HepG2 (cell line): ENCODE measurements around the gene SYNJ2. TPM values are rescaled to one million over a fixed set of nuclear protein-coding genes. Genes with fewer than 3 reads are reported as not detected.
A peak's percentile ranks its signal among the peaks of the same experiment; 100 is the strongest.

ENCODE experiments used
- ATAC-seq: fragments of 200-7000 bp; cut with Tn5 transposase; 3 replicates; pipeline ENCODE4 v1.9.1; 2020; ENCODE audit warnings: mild to moderate bottlenecking, moderate library complexity
- BruUV-seq: library from RNA; stranded (reverse); fragments of 400-500 nt; replicated peaks from 2 replicates; lab custom pipeline; 2021; lab: Mats Ljungman, UMichigan
- CTCF ChIA-PET: fragments of 300-600 bp; formaldehyde crosslinking; extraction: SDS; loops from one replicate; lab custom pipeline; 2021; ENCODE audit warnings: low total read pairs, inconsistent platforms, low intra/inter-chr PET ratio; lab: Yijun Ruan, JAX
- POLR2A ChIA-PET: fragments of 350-600 bp; sonication (Branson Sonifier 250); formaldehyde crosslinking; loops from one replicate; lab custom pipeline; 2020; ENCODE audit warnings: antibody characterized with exemption, inconsistent platforms; lab: Yijun Ruan, JAX
- DNase-seq: peaks from one replicate; pipeline ENCODE4 v3.0.0-alpha.2; 2015; ENCODE audit warnings: low spot score
- FAIRE-seq: peaks from 3 replicates; lab custom pipeline; 2011; peaks lifted over from hg19 to GRCh38; lab: Jason Lieb, UNC
- H2AFZ ChIP-seq: one replicate; pipeline ENCODE4 v1.6.1; 2011; ENCODE audit warnings: low read length, inconsistent platforms
- H3K27ac ChIP-seq: fragments of 300-600 bp; 3 replicates; pipeline ENCODE4 v1.8.0; 2011; ENCODE audit warnings: mixed run types, mild to moderate bottlenecking, mixed read lengths, low read length, inconsistent platforms; ENCODE audit not compliant: insufficient read depth; ENCODE audit errors: extremely low read length
- H3K27me3 ChIP-seq, 2 experiments: fragments of 200-600 bp in 1 of 2; 2 replicates in 1 of 2; 3 replicates in 1 of 2; pipeline versions ENCODE4 v1.6.0 to v1.8.0; 2011; ENCODE audit warnings: low read length in 2 of 2, mild to moderate bottlenecking in 2 of 2, moderate library complexity in 2 of 2, inconsistent platforms in 1 of 2; ENCODE audit not compliant: insufficient read depth in 2 of 2, control insufficient read depth in 1 of 2
- H3K36me3 ChIP-seq, 2 experiments: fragments of 200-600 bp in 1 of 2; replicated peaks in 1 of 2; 2 replicates in 1 of 2; 3 replicates in 1 of 2; pipeline versions ENCODE4 v1.5.1 to v1.8.0; 2011; ENCODE audit warnings: low read length in 2 of 2, inconsistent platforms in 1 of 2; ENCODE audit not compliant: insufficient read depth in 2 of 2, control insufficient read depth in 1 of 2
- H3K4me1 ChIP-seq: 2 replicates; pipeline ENCODE4 v1.5.1; 2012; ENCODE audit warnings: low read length, inconsistent platforms; ENCODE audit not compliant: insufficient read depth
- H3K4me2 ChIP-seq: 2 replicates; pipeline ENCODE4 v1.6.0; 2011; ENCODE audit warnings: low read depth, low read length, inconsistent platforms
- H3K4me3 ChIP-seq, 3 experiments: fragments of 200-600 bp in 1 of 3; sonication (generic), shearing (Covaris generic) in 1 of 3; replicated peaks in 1 of 3; 2 replicates each; pipeline ENCODE4 v1.5.1; 2011 to 2016; ENCODE audit warnings: low read length in 3 of 3, inconsistent platforms in 2 of 3, low read depth in 2 of 3, mild to moderate bottlenecking in 2 of 3, control low read depth in 1 of 3, mixed read lengths in 1 of 3; ENCODE audit not compliant: insufficient read depth in 1 of 3
- H3K79me2 ChIP-seq: one replicate; pipeline ENCODE4 v1.6.1; 2011; ENCODE audit warnings: low read length, inconsistent platforms; ENCODE audit not compliant: insufficient read depth
- H3K9ac ChIP-seq: 2 replicates; pipeline ENCODE4 v1.6.0; 2011; ENCODE audit warnings: mild to moderate bottlenecking, low read depth, low read length, inconsistent platforms; ENCODE audit not compliant: insufficient read depth
- H3K9me3 ChIP-seq: 2 replicates; pipeline ENCODE4 v1.5.1; 2012; ENCODE audit warnings: mild to moderate bottlenecking, low read length
- H4K20me1 ChIP-seq: 2 replicates; pipeline ENCODE4 v1.6.0; 2011; ENCODE audit warnings: inconsistent platforms, mild to moderate bottlenecking, low read length, moderate library complexity; ENCODE audit not compliant: insufficient read depth
- AGO1 ChIP-seq: fragments of 200-400 bp; formaldehyde crosslinking; IDR thresholded peaks from 2 replicates; pipeline ENCODE4 v1.6.1; 2017; ENCODE audit warnings: mild to moderate bottlenecking, low read depth, low read length, moderate library complexity; ENCODE audit not compliant: poor library complexity, severe bottlenecking
- AHR ChIP-seq: IDR thresholded peaks from 2 replicates; pipeline ENCODE4 v1.6.1; 2018; ENCODE audit warnings: missing genetic modification reagents, missing compliant biosample characterization
- HOXA7 ChIP-seq: sonication (generic); formaldehyde crosslinking; IDR thresholded peaks from 2 replicates; pipeline ENCODE4 v1.8.1; 2022; ENCODE audit warnings: mild to moderate bottlenecking, missing genetic modification reagents, moderate library complexity
- NFYC ChIP-seq: IDR thresholded peaks from 2 replicates; pipeline ENCODE4 v1.6.1; 2016; ENCODE audit warnings: missing genetic modification reagents, missing compliant biosample characterization
- RXRA ChIP-seq: sonication (generic); formaldehyde crosslinking; IDR thresholded peaks from 2 replicates; pipeline ENCODE4 v1.5.1; 2020; ENCODE audit warnings: missing genetic modification reagents
- SMAD1 ChIP-seq: sonication (generic); formaldehyde crosslinking; IDR thresholded peaks from 2 replicates; pipeline ENCODE4 v1.4.0; 2020; ENCODE audit warnings: missing genetic modification reagents, low read depth, mild to moderate bottlenecking, borderline replicate concordance
- TRIM22 ChIP-seq: fragments of 450-650 bp; IDR thresholded peaks from 2 replicates; pipeline ENCODE4 v1.6.1; 2017
- ZNF281 ChIP-seq: sonication (generic); formaldehyde crosslinking; IDR thresholded peaks from 2 replicates; pipeline ENCODE4 v1.4.0; 2020; ENCODE audit warnings: missing genetic modification reagents, borderline replicate concordance
- ZNF333 ChIP-seq: sonication (generic); formaldehyde crosslinking; IDR thresholded peaks from 2 replicates; pipeline ENCODE4 v1.4.0; 2020; ENCODE audit warnings: mild to moderate bottlenecking, missing genetic modification reagents, borderline replicate concordance
- ZNF33B ChIP-seq: sonication (generic); formaldehyde crosslinking; IDR thresholded peaks from 2 replicates; pipeline ENCODE4 v1.5.1; 2020; ENCODE audit warnings: mild to moderate bottlenecking, missing genetic modification reagents
- ZNF577 ChIP-seq: sonication (generic); formaldehyde crosslinking; IDR thresholded peaks from 2 replicates; pipeline ENCODE4 v1.4.0; 2020; ENCODE audit warnings: mild to moderate bottlenecking, low read depth, missing genetic modification reagents, borderline replicate concordance
- ZSCAN30 ChIP-seq: sonication (generic); formaldehyde crosslinking; IDR thresholded peaks from 2 replicates; pipeline ENCODE4 v1.5.0; 2020; ENCODE audit warnings: mild to moderate bottlenecking, missing genetic modification reagents
- WGBS: methylation state at CpG from one replicate; pipeline ENCODE4 v1.1.6; 2017; ENCODE audit warnings: low lambda C conversion rate; 5-methylcytosine and 5-hydroxymethylcytosine counted together
- in situ Hi-C: cut with HindIII; loops from 2 replicates; pipeline ENCODE4 v1.10.0; 2017; ENCODE audit warnings: low pct_unique_long_range_greater_than_20kb; ENCODE audit not compliant: extremely low pct_ligation_motif_present
- intact Hi-C: fragments of 100-400 bp; cut with micrococcal nuclease; formaldehyde crosslinking; loops from one replicate; pipeline ENCODE4 v1.10.0; 2022; ENCODE audit not compliant: unreplicated experiment
- polyA plus RNA-seq, 8 experiments: library from polyadenylated mRNA; depleted of rRNA in 3 of 8; stranded (reverse) in 7 of 8; unstranded in 1 of 8; fragments of >200 nt; fragmentation: Illumina TruSeq in 4 of 8; extraction: Trizol in 4 of 8; gene quantifications; 2 replicates each; pipeline versions ENCODE4 v1.2.1 to v1.2.3, GENCODE V29; 2011 to 2016; ENCODE audit warnings: low read depth in 4 of 8, missing spikeins in 1 of 8, mixed read lengths in 1 of 8; ENCODE audit not compliant: insufficient read depth in 1 of 8
- total RNA-seq, 5 experiments: library from RNA; depleted of rRNA; stranded (reverse); fragments of >200 nt; fragmentation: Illumina TruSeq; extraction: Trizol; gene quantifications; 2 replicates each; pipeline ENCODE4 v1.2.3, GENCODE V29; 2016; ENCODE audit warnings: low read depth in 1 of 5
- TF ChIP-seq, protein P1 (sequence below): sonication (generic); formaldehyde crosslinking; IDR thresholded peaks from 2 replicates; pipeline ENCODE4 v1.4.0; 2020; ENCODE audit warnings: missing genetic modification reagents, mild to moderate bottlenecking, borderline replicate concordance

Gene SYNJ2
- total and polyA plus RNA-seq, 2 of the 13 experiments (the other 11 are each of a cell fraction or from before 2014, with no cell fraction given) = 39.1 to 57.6 TPM

DNA sequence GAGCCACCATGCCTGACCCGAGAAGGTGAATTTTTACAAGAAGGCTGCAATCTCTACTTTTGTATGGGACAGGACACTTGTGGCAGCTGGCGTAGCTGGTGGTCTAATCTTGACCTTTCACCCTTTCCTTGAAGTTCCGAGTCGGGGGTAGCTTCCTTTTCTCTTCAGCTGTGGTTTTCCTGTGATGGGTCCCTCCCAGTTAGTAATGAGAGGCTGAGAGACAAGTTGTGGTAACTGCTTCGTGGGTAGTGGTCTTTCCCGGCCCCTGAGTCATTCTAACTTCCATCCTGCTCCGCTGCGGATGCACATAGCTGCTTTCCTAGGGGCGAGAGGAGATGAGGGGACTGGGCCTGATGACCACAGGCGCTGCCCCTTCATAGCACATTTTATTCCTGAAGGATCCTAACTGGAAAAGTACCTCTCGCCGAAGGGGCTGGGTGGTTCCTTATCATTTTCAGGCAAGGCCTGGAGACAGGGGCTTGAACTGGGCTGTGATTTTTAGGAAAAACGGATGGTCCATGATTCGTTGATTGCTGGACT, 3.1 kb downstream of the SYNJ2 start (continued):
- no peak for TF ChIP-seq ZNF577 (CRISPR knock-in tag)
- TF ChIP-seq, all 625 proteins: peak for 4

DNA sequence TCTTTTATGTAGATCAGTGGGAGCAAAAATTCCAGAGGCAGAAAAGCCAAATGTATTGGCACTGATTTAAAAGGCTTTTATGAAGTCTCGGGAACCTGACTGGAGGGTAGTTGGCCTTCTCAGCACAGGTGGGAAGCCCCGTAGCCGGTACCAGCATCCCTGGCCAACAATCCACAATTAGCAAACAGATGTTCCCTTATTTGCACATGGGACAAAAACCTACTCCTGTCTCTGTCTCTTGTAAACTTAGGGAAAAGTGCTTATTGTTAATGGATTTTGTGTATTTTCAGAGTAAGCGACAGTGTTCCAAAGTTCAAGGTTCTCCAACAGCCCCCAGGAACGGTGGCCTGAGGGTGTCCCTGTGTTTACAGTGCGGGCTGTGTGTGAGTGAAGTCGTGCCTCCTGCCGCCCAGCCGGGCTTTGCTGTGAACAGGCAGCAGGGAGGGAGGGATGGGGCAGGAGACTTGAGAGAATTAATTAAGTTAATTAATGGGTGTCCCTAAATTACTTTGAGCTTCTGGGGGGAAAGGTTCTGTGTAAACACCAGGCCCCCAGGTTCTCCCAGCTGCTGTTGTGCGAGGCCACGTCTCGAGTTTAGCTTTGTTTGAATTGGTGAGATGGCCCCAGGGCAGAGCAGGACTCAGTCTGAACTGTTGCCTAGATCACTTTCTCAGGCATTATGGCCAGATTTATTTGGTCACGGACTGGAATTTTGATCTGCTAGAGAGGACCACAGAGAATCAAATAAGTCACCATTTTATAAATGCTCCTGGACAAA, 3.9 kb downstream of the SYNJ2 start:
- WGBS = 1% methylated on average over 13 of the region's 13 CpGs
- peak overlapping the region; percentile 97 for H3K9ac ChIP-seq
- H2AFZ ChIP-seq = no peak overlapping the region
- H3K27ac ChIP-seq = peak overlapping the region; percentile 96
- H4K20me1 ChIP-seq = peaks cover 22% of the 10 kb centered on the region
- peaks cover 79% of the 10 kb centered on the region for H3K79me2 ChIP-seq
- POLR2A ChIA-PET = interaction anchor here (0.6 to 16.1 kb wide), 14 partner anchors 8 to 86 kb away, joined by 3 to 345 read pairs (median 4); no protein-coding TSS in a partner anchor
- intact Hi-C loops (loop anchor here (1.0 kb wide), 4 partner anchors 10 to 87 kb away; no protein-coding TSS in a partner anchor), in situ Hi-C loops (no loop called here)
- H3K36me3 ChIP-seq = peaks cover 7 to 17% of the 10 kb centered on the region in 2 experiments
- TSS peak; percentile 29 for BruUV-seq
- no peaks in the 10 kb centered on the region; a peak in 1 of 5 replicates for H3K27me3 ChIP-seq
- peaks cover 82% of the 10 kb centered on the region for H3K4me1 ChIP-seq
- CTCF ChIA-PET = interaction anchor here (0.7 kb wide), 1 partner anchor 49 kb away, joined by 3 read pairs; no protein-coding TSS in a partner anchor
- peak overlapping the region; percentile 95 for H3K4me2 ChIP-seq
- DNase-seq (peak; percentile 100), FAIRE-seq (peak; percentile 98), ATAC-seq (peak; percentile 77)
- peak overlapping the region; percentile 50 to 88 (median 77) for H3K4me3 ChIP-seq
- no peaks in the 10 kb centered on the region for H3K9me3 ChIP-seq
- TF ChIP-seq ZNF281 (CRISPR knock-in tag) = peak; percentile 86
- peak; percentile 95 for TF ChIP-seq RXRA (CRISPR knock-in tag)
- no peak for TF ChIP-seq SMAD1
- no peak for TF ChIP-seq NFYC (CRISPR knock-in tag)
- no peak for TF ChIP-seq AGO1
- TF ChIP-seq HOXA7 (CRISPR knock-in tag) = 0 out of 2 replicates have a peak, but pooled peaks have one; percentile 54
- 0 out of 2 replicates have a peak, but pooled peaks have one; percentile 34 for TF ChIP-seq ZSCAN30 (CRISPR knock-in tag)
- no peak for TF ChIP-seq ZNF333 (CRISPR knock-in tag)
- TF ChIP-seq TRIM22 = no peak
- TF ChIP-seq, protein P1, sequence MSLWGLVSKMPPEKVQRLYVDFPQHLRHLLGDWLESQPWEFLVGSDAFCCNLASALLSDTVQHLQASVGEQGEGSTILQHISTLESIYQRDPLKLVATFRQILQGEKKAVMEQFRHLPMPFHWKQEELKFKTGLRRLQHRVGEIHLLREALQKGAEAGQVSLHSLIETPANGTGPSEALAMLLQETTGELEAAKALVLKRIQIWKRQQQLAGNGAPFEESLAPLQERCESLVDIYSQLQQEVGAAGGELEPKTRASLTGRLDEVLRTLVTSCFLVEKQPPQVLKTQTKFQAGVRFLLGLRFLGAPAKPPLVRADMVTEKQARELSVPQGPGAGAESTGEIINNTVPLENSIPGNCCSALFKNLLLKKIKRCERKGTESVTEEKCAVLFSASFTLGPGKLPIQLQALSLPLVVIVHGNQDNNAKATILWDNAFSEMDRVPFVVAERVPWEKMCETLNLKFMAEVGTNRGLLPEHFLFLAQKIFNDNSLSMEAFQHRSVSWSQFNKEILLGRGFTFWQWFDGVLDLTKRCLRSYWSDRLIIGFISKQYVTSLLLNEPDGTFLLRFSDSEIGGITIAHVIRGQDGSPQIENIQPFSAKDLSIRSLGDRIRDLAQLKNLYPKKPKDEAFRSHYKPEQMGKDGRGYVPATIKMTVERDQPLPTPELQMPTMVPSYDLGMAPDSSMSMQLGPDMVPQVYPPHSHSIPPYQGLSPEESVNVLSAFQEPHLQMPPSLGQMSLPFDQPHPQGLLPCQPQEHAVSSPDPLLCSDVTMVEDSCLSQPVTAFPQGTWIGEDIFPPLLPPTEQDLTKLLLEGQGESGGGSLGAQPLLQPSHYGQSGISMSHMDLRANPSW (CRISPR knock-in tag) = peak; percentile 38; the same call in 1 of the 2 replicates
- TF ChIP-seq ZNF33B = peak; percentile 5; the same call in 1 of the 2 replicates
- peak; percentile 50; the same call in 1 of the 2 replicates for TF ChIP-seq AHR (CRISPR knock-in tag)
